Activated B cell treated with CpG ODN at 0.5 μM for 24 hours (primary cell): ENCODE measurements around the gene ADGRA1. TPM values are rescaled to one million over a fixed set of nuclear protein-coding genes. Genes with fewer than 3 reads are reported as not detected.

Experiments used
- ATAC-seq: fragments of 200-7000 bp; cut with Tn5 transposase; one replicate; pipeline ENCODE4 v1.10.0; 2021; ENCODE audit warnings: low read depth, mild to moderate bottlenecking, moderate library complexity
- CTCF ChIA-PET: fragments of 350-600 bp; sonication (Branson Sonifier 250); formaldehyde crosslinking; loops from one replicate; lab custom pipeline; 2021; ENCODE audit warnings: antibody characterized with exemption; lab: Charles Lee
- POLR2A ChIA-PET: fragments of 350-600 bp; sonication (Branson Sonifier 250); formaldehyde crosslinking; loops from one replicate; lab custom pipeline; 2021; ENCODE audit warnings: antibody characterized with exemption; lab: Charles Lee
- DNase-seq: peaks from one replicate; pipeline ENCODE4 v3.0.0; 2022
- H3K27ac Mint-ChIP-seq: one replicate; pipeline ENCODE4 v1.8.0; 2020; ENCODE audit warnings: mixed read lengths
- H3K27me3 Mint-ChIP-seq: one replicate; pipeline ENCODE4 v1.8.0; 2021; ENCODE audit warnings: mixed read lengths
- H3K36me3 Mint-ChIP-seq: one replicate; pipeline ENCODE4 v1.8.0; 2021; ENCODE audit warnings: low read depth, mixed read lengths
- H3K4me1 Mint-ChIP-seq: one replicate; pipeline ENCODE4 v1.8.0; 2021; ENCODE audit warnings: mixed read lengths
- H3K4me3 Mint-ChIP-seq: one replicate; pipeline ENCODE4 v1.8.0; 2020; ENCODE audit warnings: mild to moderate bottlenecking, mixed read lengths
- H3K9me3 Mint-ChIP-seq: one replicate; pipeline ENCODE4 v1.8.0; 2020; ENCODE audit warnings: mixed read lengths
- CTCF ChIP-seq: fragments of 200-600 bp; IDR thresholded peaks from one replicate; pipeline ENCODE4 v1.8.0; 2022; ENCODE audit warnings: antibody characterized with exemption, mild to moderate bottlenecking
- intact Hi-C: fragments of 100-400 bp; cut with micrococcal nuclease; formaldehyde crosslinking; loops from one replicate; pipeline ENCODE4 v1.15.1; 2024
- total RNA-seq: library from RNA; stranded (reverse); gene quantifications from 2 replicates; pipeline ENCODE4 v1.2.3, GENCODE V29; 2022

Gene ADGRA1
- total RNA-seq, 1 donor from 2014 or later: not detected

- Mint-ChIP-seq H3K4me3 (no peak overlapping the region), H3K36me3 (no peaks in the 10 kb centered on the region), H3K4me1 (peaks cover 5% of the 10 kb centered on the region), H3K27me3 (peaks cover 27% of the 10 kb centered on the region), H3K27ac (no peak overlapping the region), H3K9me3 (no peaks in the 10 kb centered on the region)
- intact Hi-C loops: no loop called here
- CTCF ChIA-PET: no interaction called here
- ATAC-seq (no peak), DNase-seq (no peak)
- POLR2A ChIA-PET: no interaction called here
- TF ChIP-seq CTCF: no peak
Observed at GRCh38 chr10:133088179-133088955, 643 bp downstream of the ADGRA1 start.

GRCh38 chr10:133088956-133089800 is 1.5 kb downstream of the ADGRA1 start:
- Mint-ChIP-seq H3K4me3 (no peak overlapping the region), H3K36me3 (no peaks in the 10 kb centered on the region), H3K27me3 (peaks cover 23% of the 10 kb centered on the region), H3K27ac (no peak overlapping the region), H3K9me3 (no peaks in the 10 kb centered on the region), H3K4me1 (peaks cover 5% of the 10 kb centered on the region)
- ChIA-PET CTCF (no interaction called here), POLR2A (no interaction called here)
- no peak for TF ChIP-seq CTCF
- ATAC-seq: no peak
- DNase-seq: no peak
- intact Hi-C loops: no loop called here

- Mint-ChIP-seq H3K27ac (no peak overlapping the region), H3K9me3 (no peaks in the 10 kb centered on the region), H3K4me1 (peaks cover 5% of the 10 kb centered on the region), H3K36me3 (no peaks in the 10 kb centered on the region), H3K27me3 (peaks cover 19% of the 10 kb centered on the region), H3K4me3 (no peak overlapping the region)
- ATAC-seq (no peak), DNase-seq (no peak)
- ChIA-PET CTCF (no interaction called here), POLR2A (no interaction called here)
- no peak for TF ChIP-seq CTCF
- intact Hi-C loops: no loop called here
Observed at GRCh38 chr10:133090101-133090500, 2.4 kb downstream of the ADGRA1 start.

- H3K27me3 Mint-ChIP-seq: peaks cover 19% of the 10 kb centered on the region
- H3K9me3 Mint-ChIP-seq: no peaks in the 10 kb centered on the region
- no peaks in the 10 kb centered on the region for H3K36me3 Mint-ChIP-seq
- DNase-seq (no peak), ATAC-seq (no peak)
- ChIA-PET CTCF (no interaction called here), POLR2A (no interaction called here)
- H3K27ac Mint-ChIP-seq: no peak overlapping the region
- no peak overlapping the region for H3K4me3 Mint-ChIP-seq
- no peak for TF ChIP-seq CTCF
- H3K4me1 Mint-ChIP-seq: peaks cover 5% of the 10 kb centered on the region
- intact Hi-C loops: no loop called here
Observed at GRCh38 chr10:133090654-133091053, 2.9 kb downstream of the ADGRA1 start.

- no peak overlapping the region for H3K27ac Mint-ChIP-seq
Observed at GRCh38 chr10:133091316-133091715, 3.6 kb downstream of the ADGRA1 start.

More at GRCh38 chr10:133091316-133091715, 3.6 kb downstream of the ADGRA1 start:
- CTCF ChIA-PET: no interaction called here
- DNase-seq (no peak), ATAC-seq (no peak)
- no peak for TF ChIP-seq CTCF
- intact Hi-C loops: no loop called here
- Mint-ChIP-seq H3K36me3 (no peaks in the 10 kb centered on the region), H3K27me3 (peaks cover 19% of the 10 kb centered on the region), H3K9me3 (no peaks in the 10 kb centered on the region), H3K4me1 (peaks cover 5% of the 10 kb centered on the region), H3K4me3 (no peak overlapping the region)
- POLR2A ChIA-PET: no interaction called here
